T-helper 1 cell treated with Interleukin-12 subunit alpha and Interleukin-12 subunit beta and Interleukin-4 antibody, amounts not matched to agents 30 ng/mL and 1 ng/mL, for 36 hours (primary cell): ENCODE results near the gene SIL1. TPM values are rescaled to one million over a fixed set of nuclear protein-coding genes. Genes with fewer than 3 reads are reported as not detected.
"Not testable (repeated sequence)": the region's sequence is repeated elsewhere in the genome, so short reads cannot be mapped to it uniquely, and the experiment has no call there.

Source experiments
- intact Hi-C: fragments of 100-400 bp; cut with micrococcal nuclease; formaldehyde crosslinking; loops from one replicate; pipeline ENCODE4 v1.15.1; 2024
- total RNA-seq: library from RNA; stranded (reverse); gene quantifications from 2 replicates; pipeline ENCODE4 v1.2.3, GENCODE V29; 2022

Gene SIL1
- total RNA-seq, 1 donor from 2014 or later = 25.8 TPM

DNA sequence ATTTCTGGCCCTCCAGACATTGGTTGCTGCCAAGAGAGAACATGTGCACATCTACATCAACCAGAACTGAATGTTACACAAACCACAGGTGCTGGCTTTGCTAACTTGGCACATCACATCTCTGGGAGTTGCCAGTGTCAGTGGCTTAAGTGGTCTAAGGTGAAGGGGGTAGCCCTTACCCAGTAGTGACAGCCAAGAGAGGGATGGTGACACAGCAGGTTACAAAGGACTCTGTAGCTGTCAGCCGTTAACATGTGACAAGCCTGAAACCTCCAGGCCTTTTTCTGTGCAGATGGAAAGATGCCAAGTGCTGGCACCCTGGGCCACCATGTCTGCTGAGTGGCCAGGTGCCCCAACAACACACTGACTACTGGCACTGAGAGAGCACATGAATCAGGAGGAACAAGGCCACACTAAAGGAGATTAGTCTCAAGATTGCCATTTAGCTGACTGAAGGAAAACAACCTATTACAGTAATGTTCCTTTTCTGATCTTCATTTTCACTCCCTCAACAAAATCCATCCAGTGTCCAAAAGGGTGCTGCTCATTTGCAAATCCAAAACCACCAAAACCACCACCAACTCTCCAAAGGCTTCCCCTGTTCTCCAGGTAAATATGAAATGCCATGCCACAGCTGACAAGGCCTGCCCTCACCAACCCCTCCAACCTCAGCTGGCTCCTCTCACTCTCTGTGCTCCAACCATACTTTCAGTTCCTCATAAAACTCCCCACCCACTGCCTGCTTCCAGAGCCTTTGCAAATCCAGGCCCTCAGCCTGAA, 20.2 kb downstream of the SIL1 start:
- intact Hi-C loops = no loop called here

DNA sequence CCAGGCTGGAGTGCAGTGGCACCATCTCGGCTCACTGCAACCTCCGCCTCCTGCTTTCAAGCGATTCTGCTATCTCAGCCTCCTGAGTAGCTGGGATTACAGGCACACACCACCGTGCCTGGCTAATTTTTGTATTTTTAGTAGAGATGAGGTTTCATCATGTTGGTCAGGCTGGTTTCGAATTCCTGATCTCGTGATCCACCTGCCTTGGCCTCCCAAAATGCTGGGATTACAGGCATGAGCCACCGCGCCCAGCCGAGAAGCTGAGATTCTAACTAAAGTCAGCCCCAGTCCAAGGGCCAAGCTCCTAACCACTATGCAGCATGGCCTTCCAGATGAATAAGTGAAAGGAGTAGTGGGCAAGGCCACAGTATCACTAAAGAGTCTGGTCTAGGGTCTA, 20.9 kb downstream of the SIL1 start:
- intact Hi-C loops = not testable (repeated sequence)

- intact Hi-C loops = not testable (repeated sequence)
Observed at GRCh38 chr5:139174382-139174781, 23.8 kb downstream of the SIL1 start.

DNA sequence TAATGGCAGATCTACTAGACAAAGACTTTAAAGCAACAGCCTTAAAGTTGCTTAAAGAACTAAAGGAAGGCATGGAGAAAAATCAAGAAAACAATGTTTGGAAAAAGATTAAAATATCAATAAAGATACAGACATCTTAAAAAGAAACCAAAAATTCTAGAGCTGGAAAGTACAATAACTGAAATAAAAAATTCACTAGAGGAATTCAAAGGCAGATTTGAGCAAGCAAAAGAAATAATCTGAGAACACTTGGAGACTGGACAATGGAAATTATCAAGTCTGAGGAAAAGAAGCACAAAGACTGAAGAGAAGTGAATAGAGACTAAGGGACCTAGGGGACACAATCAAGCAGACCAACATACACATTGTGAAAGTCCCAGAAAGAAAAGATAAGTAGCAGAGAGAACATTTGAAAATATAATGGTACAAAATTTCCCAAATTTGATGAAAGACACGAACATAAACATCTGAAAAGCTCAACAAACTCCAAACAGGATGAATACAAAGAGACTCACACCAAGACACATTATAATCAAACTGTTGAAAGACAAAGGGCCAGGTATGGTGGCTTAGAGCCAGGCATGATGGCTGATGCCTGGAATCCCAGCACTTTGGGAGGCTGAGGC, 26.3 kb downstream of the SIL1 start:
- intact Hi-C loops = no loop called here

GRCh38 chr5:139167952-139168720, 30.0 kb downstream of the SIL1 start:
- intact Hi-C loops = no loop called here

DNA sequence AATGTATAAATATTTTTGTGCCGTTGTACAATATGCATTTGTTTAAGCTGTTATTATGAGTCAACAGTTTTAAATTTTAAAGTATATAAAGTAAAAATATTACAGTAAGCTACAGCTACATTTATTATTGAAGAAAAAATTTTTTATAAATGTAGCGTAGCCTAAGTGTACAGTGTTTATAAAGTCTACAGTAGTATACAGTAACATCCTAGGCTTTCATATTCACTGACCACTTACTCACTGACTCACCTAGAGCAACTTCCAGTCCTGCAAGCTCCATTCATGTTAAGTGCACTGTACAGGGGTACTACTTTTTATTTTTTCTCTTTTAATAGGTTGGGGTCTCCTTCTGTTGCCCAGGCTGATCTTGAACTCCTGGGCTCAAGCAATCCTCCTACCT, 30.6 kb downstream of the SIL1 start:
- intact Hi-C loops = no loop called here

DNA sequence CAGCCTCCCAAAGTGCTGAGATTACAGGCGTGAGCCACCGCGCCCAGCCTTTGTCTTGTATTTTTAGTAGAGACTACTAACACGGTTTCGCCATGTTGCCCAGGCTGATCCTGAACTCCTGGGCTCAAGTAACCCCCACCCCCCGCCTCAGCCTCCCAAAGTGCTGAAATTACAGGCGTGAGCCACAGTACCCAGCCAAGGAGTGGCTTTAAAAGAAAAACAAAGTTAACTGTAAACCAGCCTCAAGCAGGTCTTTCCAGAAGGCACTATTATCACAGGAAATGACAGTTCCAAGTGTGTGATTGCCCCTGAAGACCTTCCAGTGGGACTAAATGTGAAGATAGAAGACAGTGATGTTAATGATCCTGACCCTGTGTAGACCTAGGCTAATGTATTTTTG, 31.1 kb downstream of the SIL1 start:
- intact Hi-C loops = no loop called here

DNA sequence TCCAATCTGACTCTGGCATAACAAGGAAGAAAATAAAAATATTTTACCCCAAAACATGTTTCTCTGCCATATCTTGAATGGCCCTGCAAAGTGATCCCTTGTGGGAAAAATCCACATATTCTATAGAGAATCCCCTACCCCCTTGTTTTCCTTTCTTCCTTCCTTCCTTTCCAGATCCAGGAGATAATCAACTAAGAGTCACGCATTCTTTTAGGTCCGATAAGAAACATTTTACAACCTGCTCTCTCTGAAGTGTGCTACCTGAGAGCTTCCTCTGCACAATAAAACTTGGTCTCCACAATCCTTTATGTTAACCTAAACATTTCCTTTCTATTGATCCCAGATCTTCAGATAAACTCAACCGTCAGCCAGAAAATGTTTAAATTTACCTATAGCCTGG, 33.3 kb downstream of the SIL1 start:
- intact Hi-C loops = not testable (repeated sequence)

DNA sequence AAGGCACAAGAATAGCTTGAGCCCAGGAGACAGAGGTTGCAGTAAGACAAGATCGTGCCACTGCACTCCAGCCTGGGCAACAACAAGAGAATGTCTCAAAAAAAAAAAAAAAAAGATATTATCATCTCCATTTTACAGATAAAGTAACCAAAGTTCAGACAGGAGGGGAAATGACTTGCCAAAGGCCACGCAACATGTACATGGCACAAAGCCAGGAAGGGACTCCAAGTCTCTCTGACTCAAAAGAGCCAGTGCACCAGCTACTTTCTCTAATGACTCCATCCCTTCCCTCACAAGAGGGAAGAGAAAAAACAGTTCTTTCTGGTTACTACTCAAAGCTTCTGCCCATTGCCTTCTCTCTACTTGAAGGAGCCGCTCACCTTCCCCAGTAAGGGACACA, 34.1 kb downstream of the SIL1 start:
- intact Hi-C loops = no loop called here

DNA sequence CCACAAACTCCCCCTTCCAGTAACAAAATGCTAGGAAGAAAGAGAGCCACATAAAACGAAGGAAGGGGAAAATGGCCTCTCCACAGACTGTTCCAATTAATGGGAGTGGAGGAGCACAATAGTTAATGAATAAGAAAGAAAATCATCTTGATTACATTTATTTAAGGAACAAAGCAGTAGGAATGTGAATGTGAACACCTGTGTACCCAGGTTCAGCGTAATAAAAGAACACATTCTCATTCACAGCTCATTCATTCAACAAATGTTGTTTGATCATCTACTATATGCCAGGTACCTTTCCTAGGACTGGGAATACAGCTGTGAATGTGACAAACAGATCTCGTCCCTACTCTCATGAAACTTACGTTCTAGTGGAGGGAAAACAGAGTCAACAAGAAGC, 35.7 kb downstream of the SIL1 start:
- intact Hi-C loops = no loop called here

GRCh38 chr5:139158791-139159190, 39.4 kb downstream of the SIL1 start:
- intact Hi-C loops = no loop called here

GRCh38 chr5:139157556-139157955, 40.6 kb downstream of the SIL1 start:
- intact Hi-C loops = no loop called here

DNA sequence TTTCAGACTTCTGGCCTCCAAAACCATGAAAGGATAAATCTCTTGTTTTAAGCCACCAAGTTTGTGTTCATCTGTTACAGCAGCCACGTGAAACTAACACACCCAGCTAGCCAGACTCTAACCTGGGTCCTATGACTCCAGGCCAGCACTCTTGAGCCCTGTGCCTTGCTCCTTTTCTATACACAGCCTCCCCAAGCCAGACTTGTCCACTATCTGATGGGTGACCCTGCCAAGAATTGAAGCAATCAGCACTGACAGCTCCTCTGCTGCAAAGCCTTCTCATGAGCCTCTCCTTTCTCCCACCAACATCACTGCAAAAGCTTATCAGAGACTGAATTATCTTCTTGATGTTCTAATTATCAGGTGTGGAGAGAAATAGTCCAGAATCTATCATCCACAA, 41.4 kb downstream of the SIL1 start:
- intact Hi-C loops = no loop called here

DNA sequence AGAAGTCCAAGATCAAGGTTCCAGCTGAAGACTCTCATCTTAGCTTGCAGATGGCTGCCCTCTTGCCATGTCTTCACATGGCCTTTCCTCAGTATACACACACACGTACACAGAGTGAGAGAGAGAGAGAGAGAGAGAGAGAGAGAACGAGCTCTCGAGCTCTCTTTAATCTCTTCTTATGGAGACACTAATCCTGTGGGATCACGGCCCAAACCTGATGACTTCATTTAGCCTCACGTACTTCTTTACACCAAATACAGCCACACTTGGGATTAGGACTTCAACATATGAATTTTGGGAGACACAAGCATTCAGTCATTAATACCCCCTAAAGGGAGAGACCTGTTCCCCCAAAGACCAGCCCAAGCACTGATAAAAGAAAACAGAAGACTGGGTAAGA, 42.8 kb downstream of the SIL1 start:
- intact Hi-C loops = no loop called here

DNA sequence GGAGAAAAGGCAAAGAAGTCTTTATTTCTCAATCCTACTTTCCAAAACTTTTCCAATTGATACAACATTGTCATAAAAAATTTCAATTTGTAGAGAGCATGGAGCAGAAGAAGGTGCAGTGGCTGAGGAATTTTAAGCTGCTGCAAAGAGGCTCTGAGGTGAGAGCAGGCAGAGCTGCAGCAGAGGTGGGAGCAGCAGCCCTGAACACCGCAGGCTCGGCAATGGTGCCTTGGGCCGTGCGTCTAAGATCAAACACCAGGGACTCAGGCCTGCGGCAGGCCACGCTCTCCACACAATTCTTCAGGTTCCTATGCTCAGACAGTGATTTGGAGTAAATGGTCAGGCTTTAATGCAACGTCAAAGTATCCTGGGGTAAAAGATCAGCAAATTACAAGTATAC, 46.3 kb downstream of the SIL1 start:
- intact Hi-C loops = no loop called here

- intact Hi-C loops = no loop called here
Observed at GRCh38 chr5:139150367-139150999, 47.7 kb downstream of the SIL1 start.

GRCh38 chr5:139149477-139150199, 48.5 kb downstream of the SIL1 start:
- intact Hi-C loops = no loop called here

DNA sequence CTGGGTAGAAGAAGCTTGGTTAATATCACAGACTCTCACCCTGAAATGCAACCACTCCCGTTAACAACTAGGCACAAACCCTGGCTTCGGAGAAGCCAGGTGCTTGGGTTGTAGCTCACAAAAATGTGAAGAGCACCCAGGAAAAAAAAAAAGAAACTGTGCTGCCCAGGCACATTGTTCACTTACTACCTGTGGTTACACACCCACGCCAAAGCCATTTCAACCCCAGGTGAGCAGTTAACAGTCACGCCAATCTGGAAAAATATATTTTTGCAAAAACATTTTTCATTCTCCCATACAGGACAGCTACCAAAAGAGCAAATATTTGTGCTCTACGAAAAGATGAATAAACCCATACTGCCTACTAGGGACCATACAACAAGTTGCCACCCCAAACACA, 49.2 kb downstream of the SIL1 start:
- intact Hi-C loops = no loop called here

GRCh38 chr5:139148306-139148705, 49.9 kb downstream of the SIL1 start:
- intact Hi-C loops = no loop called here

- intact Hi-C loops = no loop called here
Observed at GRCh38 chr5:139147483-139148087, 50.6 kb downstream of the SIL1 start.
